Breast epithelium (tissue), 3 donors: ENCODE measurements around the gene GALNT2.

Experiments
- CTCF ChIP-seq, 3 donors: fragments of 450-650 bp; IDR thresholded peaks; one replicate each; pipeline ENCODE4 v1.5.1; 2016 to 2017; ENCODE audit warnings: antibody characterized with exemption in 3 of 3, mild to moderate bottlenecking in 3 of 3, moderate library complexity in 3 of 3
- POLR2A ChIP-seq: fragments of 450-650 bp; IDR thresholded peaks from one replicate; pipeline ENCODE4 v1.6.1; 2016; ENCODE audit warnings: antibody characterized with exemption, mild to moderate bottlenecking, moderate library complexity

- TF ChIP-seq CTCF (IDR thresholded peaks at IDR 0.05) (no peak), POLR2A (no peak)
Observed at GRCh38 chr1:230233786-230234185, 166.7 kb downstream of the GALNT2 start.
